ENCODE data around the gene PIK3CD. TPM values are rescaled to one million over a fixed set of nuclear protein-coding genes. Genes with fewer than 3 reads are reported as not detected.

Gene PIK3CD
- polyA plus RNA-seq, 1 of the 3 experiments (the other 2 are of a cell fraction) = 6.0 TPM

GRCh38 chr1:9703165-9703509 is 51.6 kb downstream of the PIK3CD start:
- Histone ChIP-seq H3K4me2 (no peak overlapping the region), H4K20me1 (ENCODE audit: insufficient read depth) (no peaks in the 10 kb centered on the region), H3K9me2 (no peaks in the 10 kb centered on the region), H3K9ac (no peak overlapping the region), H3K79me2 (ENCODE audit: insufficient read depth) (no peaks in the 10 kb centered on the region), H3K4me3 (ENCODE audit: low read depth in 2 of 2, low read length in 1 of 2) (no peak overlapping the region), H3K9me3 (no peaks in the 10 kb centered on the region), H3K27ac (ENCODE audit: low read depth in 2 of 2, low read length in 1 of 2) (no peak overlapping the region), H2AFZ (ENCODE audit: low read depth) (no peak overlapping the region), H3K36me3 (replicated peaks in 1 of 2; ENCODE audit: control insufficient read depth in 1 of 2, insufficient read depth in 2 of 2, low read length in 1 of 2) (no peaks in the 10 kb centered on the region), H3K4me1 (ENCODE audit: control insufficient read depth in 1 of 2, insufficient read depth in 2 of 2, low read depth in 1 of 2, low read length in 1 of 2) (peaks cover 0 to 6% of the 10 kb centered on the region in 2 experiments; a peak in 1 of 4 replicates), H3K27me3 (ENCODE audit: insufficient read depth) (no peaks in the 10 kb centered on the region), H3F3A (replicated peaks; ENCODE audit: insufficient read depth) (peaks cover 14% of the 10 kb centered on the region)
- no peak for TF ChIP-seq PBX3 (IDR thresholded peaks at IDR 0.05)
- no peak for TF ChIP-seq NFIC (IDR thresholded peaks at IDR 0.05; ENCODE audit: borderline replicate concordance)
- no peak for TF ChIP-seq FOSL2 (IDR thresholded peaks at IDR 0.05; ENCODE audit: borderline replicate concordance, low read depth)
- no peak for TF ChIP-seq ZBTB33 (IDR thresholded peaks at IDR 0.05; ENCODE audit: borderline replicate concordance, low read depth)
- DNase-seq = no peak
- WGBS (ENCODE audit: low lambda C conversion rate) = 98% methylated on average over 5 of the region's 5 CpGs
- ChIA-PET CTCF (interaction anchor here (1.0 to 2.2 kb wide), 6 partner anchors 12 to 76 kb away, joined by 3 to 10 read pairs (median 6); no protein-coding TSS in a partner anchor), POLR2A (no interaction called here)

GRCh38 chr1:9703681-9704080 is 52.1 kb downstream of the PIK3CD start:
- Histone ChIP-seq H3K9me2 (no peaks in the 10 kb centered on the region), H3K36me3 (replicated peaks in 1 of 2; ENCODE audit: control insufficient read depth in 1 of 2, insufficient read depth in 2 of 2, low read length in 1 of 2) (no peaks in the 10 kb centered on the region), H3K4me3 (ENCODE audit: low read depth in 2 of 2, low read length in 1 of 2) (no peak overlapping the region), H3K4me2 (no peak overlapping the region), H4K20me1 (ENCODE audit: insufficient read depth) (no peaks in the 10 kb centered on the region), H3K4me1 (ENCODE audit: control insufficient read depth in 1 of 2, insufficient read depth in 2 of 2, low read depth in 1 of 2, low read length in 1 of 2) (peaks cover 0 to 6% of the 10 kb centered on the region in 2 experiments; a peak in 1 of 4 replicates), H3K79me2 (ENCODE audit: insufficient read depth) (no peaks in the 10 kb centered on the region), H3K27me3 (ENCODE audit: insufficient read depth) (no peaks in the 10 kb centered on the region), H2AFZ (ENCODE audit: low read depth) (no peak overlapping the region), H3K9me3 (no peaks in the 10 kb centered on the region), H3F3A (replicated peaks; ENCODE audit: insufficient read depth) (peaks cover 14% of the 10 kb centered on the region), H3K9ac (no peak overlapping the region), H3K27ac (ENCODE audit: low read depth in 2 of 2, low read length in 1 of 2) (no peak overlapping the region)
- ChIA-PET POLR2A (no interaction called here), CTCF (interaction anchor here (1.5 to 2.2 kb wide), 2 partner anchors 13 to 22 kb away, joined by 3 to 10 read pairs; no protein-coding TSS in a partner anchor)
- 78% methylated on average over 3 of the region's 3 CpGs for WGBS (ENCODE audit: low lambda C conversion rate)
- no peak for DNase-seq
- TF ChIP-seq IRF3 (IDR thresholded peaks at IDR 0.05; ENCODE audit: low read depth, low read length) (no peak), USF2 (IDR thresholded peaks at IDR 0.05; ENCODE audit: borderline replicate concordance, low read depth, low read length) (no peak), MXI1 (IDR thresholded peaks at IDR 0.05; ENCODE audit: low read depth, low read length) (no peak), RFX5 (IDR thresholded peaks at IDR 0.05; ENCODE audit: low read length) (no peak), SMC3 (IDR thresholded peaks at IDR 0.05; ENCODE audit: low read depth, low read length) (no peak), TCF12 (IDR thresholded peaks at IDR 0.05) (no peak), EP300 (IDR thresholded peaks at IDR 0.05; ENCODE audit: borderline replicate concordance in 1 of 2, low read depth in 1 of 2, low read length in 1 of 2) (no peak), FOXM1 (IDR thresholded peaks at IDR 0.05; ENCODE audit: low read depth) (no peak), REST (IDR thresholded peaks at IDR 0.05; ENCODE audit: low read depth, low read length) (no peak), MAX (IDR thresholded peaks at IDR 0.05; ENCODE audit: low read depth) (no peak), EZH2phosphoT487 (IDR thresholded peaks at IDR 0.05; ENCODE audit: borderline replicate concordance, low read depth) (no peak), RCOR1 (IDR thresholded peaks at IDR 0.05; ENCODE audit: low read length) (no peak), POLR2AphosphoS5 (IDR thresholded peaks at IDR 0.05; ENCODE audit: low read depth, low read length) (no peak)

Data from SK-N-SH (cell line).